Measurements from ENCODE around the gene GPATCH8. TPM values are rescaled to one million over a fixed set of nuclear protein-coding genes. Genes with fewer than 3 reads are reported as not detected.

GPATCH8 gene
- total and polyA plus RNA-seq, 9 of the 15 experiments (the other 6 are each of a cell fraction or from before 2014, with no cell fraction given), result 10.6 to 29.6 (median 13.2) TPM

DNA sequence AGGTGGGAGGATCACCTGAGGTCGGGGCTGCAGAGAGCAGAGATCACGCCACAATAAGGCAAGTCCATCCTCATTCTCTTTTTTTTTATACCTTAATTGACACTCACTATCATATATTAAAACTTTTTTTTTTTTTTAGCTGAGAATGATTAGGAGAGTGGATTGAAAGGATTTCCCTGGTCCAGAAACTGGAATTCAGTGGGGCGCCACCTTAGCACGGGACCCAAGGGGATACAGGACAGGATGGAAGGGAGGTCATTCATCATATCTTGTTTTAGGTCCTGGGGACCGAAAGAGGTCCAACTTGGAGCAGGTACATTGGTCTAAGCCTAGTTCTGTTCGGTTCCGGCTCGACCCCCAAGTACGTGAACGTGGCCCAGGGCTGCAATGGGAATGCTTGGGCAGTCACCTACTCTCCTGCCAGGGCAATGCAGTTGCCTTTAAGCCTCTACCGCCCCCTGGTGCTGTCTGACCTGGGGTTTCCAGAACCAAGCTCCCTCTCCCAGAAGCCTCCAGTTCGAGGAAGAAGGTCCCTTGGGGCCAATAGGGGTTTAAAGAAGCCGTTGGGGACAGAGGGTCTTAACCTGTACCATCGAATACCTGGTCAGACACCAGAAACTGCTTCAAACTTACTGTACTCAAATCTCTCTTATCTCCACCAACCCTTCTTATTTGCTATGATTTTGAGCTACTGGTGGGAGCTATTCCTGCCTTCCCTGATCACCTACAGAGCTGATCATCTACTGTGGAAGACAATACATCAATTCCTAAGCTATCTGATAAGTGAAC lies 19.9 kb upstream of the GPATCH8 start (continued):
- TF ChIP-seq, protein P1, sequence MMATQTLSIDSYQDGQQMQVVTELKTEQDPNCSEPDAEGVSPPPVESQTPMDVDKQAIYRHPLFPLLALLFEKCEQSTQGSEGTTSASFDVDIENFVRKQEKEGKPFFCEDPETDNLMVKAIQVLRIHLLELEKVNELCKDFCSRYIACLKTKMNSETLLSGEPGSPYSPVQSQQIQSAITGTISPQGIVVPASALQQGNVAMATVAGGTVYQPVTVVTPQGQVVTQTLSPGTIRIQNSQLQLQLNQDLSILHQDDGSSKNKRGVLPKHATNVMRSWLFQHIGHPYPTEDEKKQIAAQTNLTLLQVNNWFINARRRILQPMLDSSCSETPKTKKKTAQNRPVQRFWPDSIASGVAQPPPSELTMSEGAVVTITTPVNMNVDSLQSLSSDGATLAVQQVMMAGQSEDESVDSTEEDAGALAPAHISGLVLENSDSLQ (IDR thresholded peaks at IDR 0.05), result no peak
- TF ChIP-seq MAZ (CRISPR knock-in tag; conservative IDR thresholded peaks at IDR 0.05 in 1 of 2, IDR thresholded peaks at IDR 0.05 in 1 of 2) (peak in 1 of 2 experiments; percentile 61; a peak in 1 of 4 replicates), BHLHE40 (IDR thresholded peaks at IDR 0.05; ENCODE audit: low read length) (0 out of 2 replicates have a peak, but pooled peaks have one; percentile 19), BRD4 (IDR thresholded peaks at IDR 0.05) (no peak), ZKSCAN1 (IDR thresholded peaks at IDR 0.05; ENCODE audit: low read depth, low read length) (no peak), CC2D1A (IDR thresholded peaks at IDR 0.05) (peak; percentile 75), KAT8 (IDR thresholded peaks at IDR 0.05; ENCODE audit: low read depth) (no peak)
- TF ChIP-seq, protein P2, sequence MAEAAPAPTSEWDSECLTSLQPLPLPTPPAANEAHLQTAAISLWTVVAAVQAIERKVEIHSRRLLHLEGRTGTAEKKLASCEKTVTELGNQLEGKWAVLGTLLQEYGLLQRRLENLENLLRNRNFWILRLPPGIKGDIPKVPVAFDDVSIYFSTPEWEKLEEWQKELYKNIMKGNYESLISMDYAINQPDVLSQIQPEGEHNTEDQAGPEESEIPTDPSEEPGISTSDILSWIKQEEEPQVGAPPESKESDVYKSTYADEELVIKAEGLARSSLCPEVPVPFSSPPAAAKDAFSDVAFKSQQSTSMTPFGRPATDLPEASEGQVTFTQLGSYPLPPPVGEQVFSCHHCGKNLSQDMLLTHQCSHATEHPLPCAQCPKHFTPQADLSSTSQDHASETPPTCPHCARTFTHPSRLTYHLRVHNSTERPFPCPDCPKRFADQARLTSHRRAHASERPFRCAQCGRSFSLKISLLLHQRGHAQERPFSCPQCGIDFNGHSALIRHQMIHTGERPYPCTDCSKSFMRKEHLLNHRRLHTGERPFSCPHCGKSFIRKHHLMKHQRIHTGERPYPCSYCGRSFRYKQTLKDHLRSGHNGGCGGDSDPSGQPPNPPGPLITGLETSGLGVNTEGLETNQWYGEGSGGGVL (CRISPR knock-in tag; IDR thresholded peaks at IDR 0.05), result no peak
- TF ChIP-seq, protein P3, sequence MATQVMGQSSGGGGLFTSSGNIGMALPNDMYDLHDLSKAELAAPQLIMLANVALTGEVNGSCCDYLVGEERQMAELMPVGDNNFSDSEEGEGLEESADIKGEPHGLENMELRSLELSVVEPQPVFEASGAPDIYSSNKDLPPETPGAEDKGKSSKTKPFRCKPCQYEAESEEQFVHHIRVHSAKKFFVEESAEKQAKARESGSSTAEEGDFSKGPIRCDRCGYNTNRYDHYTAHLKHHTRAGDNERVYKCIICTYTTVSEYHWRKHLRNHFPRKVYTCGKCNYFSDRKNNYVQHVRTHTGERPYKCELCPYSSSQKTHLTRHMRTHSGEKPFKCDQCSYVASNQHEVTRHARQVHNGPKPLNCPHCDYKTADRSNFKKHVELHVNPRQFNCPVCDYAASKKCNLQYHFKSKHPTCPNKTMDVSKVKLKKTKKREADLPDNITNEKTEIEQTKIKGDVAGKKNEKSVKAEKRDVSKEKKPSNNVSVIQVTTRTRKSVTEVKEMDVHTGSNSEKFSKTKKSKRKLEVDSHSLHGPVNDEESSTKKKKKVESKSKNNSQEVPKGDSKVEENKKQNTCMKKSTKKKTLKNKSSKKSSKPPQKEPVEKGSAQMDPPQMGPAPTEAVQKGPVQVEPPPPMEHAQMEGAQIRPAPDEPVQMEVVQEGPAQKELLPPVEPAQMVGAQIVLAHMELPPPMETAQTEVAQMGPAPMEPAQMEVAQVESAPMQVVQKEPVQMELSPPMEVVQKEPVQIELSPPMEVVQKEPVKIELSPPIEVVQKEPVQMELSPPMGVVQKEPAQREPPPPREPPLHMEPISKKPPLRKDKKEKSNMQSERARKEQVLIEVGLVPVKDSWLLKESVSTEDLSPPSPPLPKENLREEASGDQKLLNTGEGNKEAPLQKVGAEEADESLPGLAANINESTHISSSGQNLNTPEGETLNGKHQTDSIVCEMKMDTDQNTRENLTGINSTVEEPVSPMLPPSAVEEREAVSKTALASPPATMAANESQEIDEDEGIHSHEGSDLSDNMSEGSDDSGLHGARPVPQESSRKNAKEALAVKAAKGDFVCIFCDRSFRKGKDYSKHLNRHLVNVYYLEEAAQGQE (IDR thresholded peaks at IDR 0.05; ENCODE audit: borderline replicate concordance), result peak; percentile 82; the same call in 1 of the 2 replicates
- TF ChIP-seq, protein P3 (CRISPR knock-in tag; IDR thresholded peaks at IDR 0.05; ENCODE audit: low read depth), result no peak
- TF ChIP-seq, protein P4, sequence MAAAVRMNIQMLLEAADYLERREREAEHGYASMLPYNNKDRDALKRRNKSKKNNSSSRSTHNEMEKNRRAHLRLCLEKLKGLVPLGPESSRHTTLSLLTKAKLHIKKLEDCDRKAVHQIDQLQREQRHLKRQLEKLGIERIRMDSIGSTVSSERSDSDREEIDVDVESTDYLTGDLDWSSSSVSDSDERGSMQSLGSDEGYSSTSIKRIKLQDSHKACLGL (CRISPR knock-in tag; IDR thresholded peaks at IDR 0.05; ENCODE audit: borderline replicate concordance, poor library complexity, severe bottlenecking), result no peak
- TF ChIP-seq, protein P5, sequence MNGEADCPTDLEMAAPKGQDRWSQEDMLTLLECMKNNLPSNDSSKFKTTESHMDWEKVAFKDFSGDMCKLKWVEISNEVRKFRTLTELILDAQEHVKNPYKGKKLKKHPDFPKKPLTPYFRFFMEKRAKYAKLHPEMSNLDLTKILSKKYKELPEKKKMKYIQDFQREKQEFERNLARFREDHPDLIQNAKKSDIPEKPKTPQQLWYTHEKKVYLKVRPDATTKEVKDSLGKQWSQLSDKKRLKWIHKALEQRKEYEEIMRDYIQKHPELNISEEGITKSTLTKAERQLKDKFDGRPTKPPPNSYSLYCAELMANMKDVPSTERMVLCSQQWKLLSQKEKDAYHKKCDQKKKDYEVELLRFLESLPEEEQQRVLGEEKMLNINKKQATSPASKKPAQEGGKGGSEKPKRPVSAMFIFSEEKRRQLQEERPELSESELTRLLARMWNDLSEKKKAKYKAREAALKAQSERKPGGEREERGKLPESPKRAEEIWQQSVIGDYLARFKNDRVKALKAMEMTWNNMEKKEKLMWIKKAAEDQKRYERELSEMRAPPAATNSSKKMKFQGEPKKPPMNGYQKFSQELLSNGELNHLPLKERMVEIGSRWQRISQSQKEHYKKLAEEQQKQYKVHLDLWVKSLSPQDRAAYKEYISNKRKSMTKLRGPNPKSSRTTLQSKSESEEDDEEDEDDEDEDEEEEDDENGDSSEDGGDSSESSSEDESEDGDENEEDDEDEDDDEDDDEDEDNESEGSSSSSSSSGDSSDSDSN (IDR thresholded peaks at IDR 0.05; ENCODE audit: borderline replicate concordance in 1 of 2, low read depth in 2 of 2, low read length in 2 of 2), result no peak

Measured in K562 (cell line).